NCI-H2081 treated with DMSO at 0.1 percent for 48 hours (cell line): Measurements from ENCODE around the gene MAFB.
"Not testable (repeated sequence)": the region's sequence is repeated elsewhere in the genome, so short reads cannot be mapped to it uniquely, and the experiment has no call there.

Experiments
- DNase-seq: peaks from one replicate; lab custom pipeline; 2025; lab: John Stamatoyannopoulos, UW

The MAFB gene

GRCh38 chr20:40689100-40689942 is at the start of gene MAFB:
Gene MAFB (minus strand): TSS chr20:40689236. CDS start chr20:40688850, 386 bp downstream.
- no peak for DNase-seq

GRCh38 chr20:40736468-40736867 is 47.4 kb upstream of the MAFB start:
- DNase-seq, result not testable (repeated sequence)

- DNase-seq, result no peak
Measured at GRCh38 chr20:40728996-40729395, 40.0 kb upstream of the MAFB start.

- no peak for DNase-seq
Measured at GRCh38 chr20:40728470-40728869, 39.4 kb upstream of the MAFB start.

- no peak for DNase-seq
Measured at GRCh38 chr20:40727960-40728359, 38.9 kb upstream of the MAFB start.

GRCh38 chr20:40726776-40727175 is 37.7 kb upstream of the MAFB start:
- DNase-seq, result no peak

- no peak for DNase-seq
Measured at GRCh38 chr20:40724566-40724965, 35.5 kb upstream of the MAFB start.

GRCh38 chr20:40720826-40721225 is 31.8 kb upstream of the MAFB start:
- DNase-seq, result no peak

- no peak for DNase-seq
Measured at GRCh38 chr20:40720099-40720498, 31.1 kb upstream of the MAFB start.

GRCh38 chr20:40718982-40719729 is 30.1 kb upstream of the MAFB start:
- no peak for DNase-seq

GRCh38 chr20:40718214-40718977 is 29.4 kb upstream of the MAFB start:
- DNase-seq, result no peak

GRCh38 chr20:40717343-40717865 is 28.4 kb upstream of the MAFB start:
- no peak for DNase-seq

GRCh38 chr20:40715491-40715890 is 26.5 kb upstream of the MAFB start:
- no peak for DNase-seq

GRCh38 chr20:40714916-40715315 is 25.9 kb upstream of the MAFB start:
- DNase-seq, result no peak

GRCh38 chr20:40714109-40714508 is 25.1 kb upstream of the MAFB start:
- no peak for DNase-seq

GRCh38 chr20:40713508-40713907 is 24.5 kb upstream of the MAFB start:
- no peak for DNase-seq

- no peak for DNase-seq
Measured at GRCh38 chr20:40711079-40711478, 22.0 kb upstream of the MAFB start.

- no peak for DNase-seq
Measured at GRCh38 chr20:40710603-40711002, 21.6 kb upstream of the MAFB start.

- DNase-seq, result no peak
Measured at GRCh38 chr20:40706977-40707582, 18.0 kb upstream of the MAFB start.

- DNase-seq, result no peak
Measured at GRCh38 chr20:40705413-40705812, 16.4 kb upstream of the MAFB start.

GRCh38 chr20:40704828-40705227 is 15.8 kb upstream of the MAFB start:
- DNase-seq, result no peak
